Coronary artery (tissue), 2 donors: ENCODE measurements around the gene NCOR1.

Experiments
- DNase-seq: peaks from one replicate; pipeline ENCODE4 v3.0.0-alpha.2; 2017; ENCODE audit warnings: low spot score
- H3K27ac ChIP-seq, 2 donors: fragments of 200-600 bp; sonication (generic); one replicate each; pipeline ENCODE4 v1.5.1; 2016 to 2019
- H3K4me3 ChIP-seq: fragments of 200-600 bp; sonication (generic); 2 replicates; pipeline ENCODE4 v1.5.1; 2016; ENCODE audit warnings: mild to moderate bottlenecking, moderate library complexity
- TF ChIP-seq, protein P1 (sequence below): fragments of 200-600 bp; sonication (generic); IDR thresholded peaks from one replicate; pipeline ENCODE4 v1.5.1; 2019; ENCODE audit warnings: antibody characterized with exemption

The NCOR1 gene

DNA sequence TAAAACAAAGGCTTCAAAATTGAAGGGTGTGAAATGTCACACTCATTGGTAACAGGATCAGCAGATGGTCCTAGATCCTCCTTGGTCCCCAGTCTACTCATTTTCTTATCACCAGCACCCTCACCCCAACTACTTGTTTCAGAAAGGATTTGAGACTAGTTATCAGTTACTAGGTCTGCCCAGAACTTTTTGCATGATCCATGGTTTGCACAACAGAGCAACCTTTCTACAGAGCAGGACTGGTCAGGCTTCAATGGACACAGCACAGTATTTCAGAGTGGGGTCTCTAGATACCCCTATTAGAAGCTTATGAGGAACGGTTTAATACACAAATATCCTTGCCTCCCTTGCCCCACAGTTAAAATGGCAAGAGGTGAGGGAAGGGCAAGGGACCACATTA lies 190.1 kb downstream of the NCOR1 start:
- TF ChIP-seq, protein P1, sequence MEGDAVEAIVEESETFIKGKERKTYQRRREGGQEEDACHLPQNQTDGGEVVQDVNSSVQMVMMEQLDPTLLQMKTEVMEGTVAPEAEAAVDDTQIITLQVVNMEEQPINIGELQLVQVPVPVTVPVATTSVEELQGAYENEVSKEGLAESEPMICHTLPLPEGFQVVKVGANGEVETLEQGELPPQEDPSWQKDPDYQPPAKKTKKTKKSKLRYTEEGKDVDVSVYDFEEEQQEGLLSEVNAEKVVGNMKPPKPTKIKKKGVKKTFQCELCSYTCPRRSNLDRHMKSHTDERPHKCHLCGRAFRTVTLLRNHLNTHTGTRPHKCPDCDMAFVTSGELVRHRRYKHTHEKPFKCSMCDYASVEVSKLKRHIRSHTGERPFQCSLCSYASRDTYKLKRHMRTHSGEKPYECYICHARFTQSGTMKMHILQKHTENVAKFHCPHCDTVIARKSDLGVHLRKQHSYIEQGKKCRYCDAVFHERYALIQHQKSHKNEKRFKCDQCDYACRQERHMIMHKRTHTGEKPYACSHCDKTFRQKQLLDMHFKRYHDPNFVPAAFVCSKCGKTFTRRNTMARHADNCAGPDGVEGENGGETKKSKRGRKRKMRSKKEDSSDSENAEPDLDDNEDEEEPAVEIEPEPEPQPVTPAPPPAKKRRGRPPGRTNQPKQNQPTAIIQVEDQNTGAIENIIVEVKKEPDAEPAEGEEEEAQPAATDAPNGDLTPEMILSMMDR, result no peak
- no peak overlapping the region for H3K27ac ChIP-seq
- DNase-seq, result no peak
- H3K4me3 ChIP-seq, result no peak overlapping the region

DNA sequence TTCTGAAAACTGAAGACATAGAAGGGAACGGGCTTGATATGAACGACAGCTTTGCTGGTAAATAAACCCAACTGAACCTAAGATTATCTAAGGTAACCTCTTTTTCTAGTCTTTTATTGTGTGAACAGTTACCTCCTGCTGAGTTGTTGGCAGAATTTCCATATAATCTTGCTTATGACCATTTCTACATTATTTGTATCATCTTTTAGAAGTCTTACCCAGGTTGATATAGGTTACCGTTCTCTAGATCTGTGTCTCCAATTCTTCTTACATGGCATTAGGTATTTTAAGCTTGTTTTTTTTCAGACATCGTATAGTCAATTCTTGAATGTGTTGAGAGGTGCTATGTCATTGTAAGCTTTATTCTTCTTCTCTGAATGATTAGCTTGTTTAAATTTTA lies 191.5 kb downstream of the NCOR1 start:
- no peak for DNase-seq
- TF ChIP-seq, protein P1, result no peak
- H3K4me3 ChIP-seq, result no peak overlapping the region
- no peak overlapping the region for H3K27ac ChIP-seq

DNA sequence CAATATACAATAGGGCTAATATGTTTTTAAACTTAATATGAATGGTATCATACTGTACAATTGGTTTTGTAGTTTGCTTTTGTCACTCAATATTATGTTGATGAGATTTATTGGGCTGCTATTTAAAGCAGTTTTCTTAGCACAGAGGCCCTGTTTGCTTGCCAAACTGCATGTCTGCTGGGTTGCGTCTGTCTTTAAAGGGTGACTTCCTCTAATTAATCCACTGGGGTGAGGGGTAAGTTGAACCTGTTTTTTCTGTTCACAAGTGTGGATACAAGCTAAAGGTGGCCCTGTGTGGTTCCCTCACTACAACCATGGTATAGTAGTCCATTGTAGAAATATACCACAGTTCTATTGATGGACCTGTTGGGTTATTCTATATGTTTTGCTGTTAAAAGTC lies 196.0 kb downstream of the NCOR1 start:
- Histone ChIP-seq H3K27ac (no peak overlapping the region), H3K4me3 (no peak overlapping the region)
- TF ChIP-seq, protein P1, result no peak
- DNase-seq, result no peak

DNA sequence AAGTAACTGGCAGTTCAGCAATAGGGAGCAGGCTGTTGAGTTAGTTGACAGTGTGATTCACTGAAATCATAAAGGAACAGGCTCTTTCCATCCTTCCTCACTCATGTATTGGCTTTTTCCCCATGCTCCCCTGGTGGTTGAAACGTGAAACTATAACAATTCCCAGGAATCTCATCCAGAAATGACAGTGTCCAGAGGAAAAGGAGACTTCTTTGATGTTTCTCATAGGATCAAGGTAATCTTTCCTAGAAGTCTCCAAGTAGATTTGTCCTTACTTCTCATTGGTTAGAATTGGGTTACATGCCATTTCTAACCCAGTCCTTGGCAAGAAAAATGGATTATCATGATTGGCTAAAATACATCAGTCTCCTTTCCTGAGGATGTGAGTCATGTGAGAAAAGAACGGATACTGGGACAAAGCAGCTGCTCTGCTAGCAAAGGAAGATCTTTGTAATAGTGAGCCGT lies 201.4 kb downstream of the NCOR1 start:
- DNase-seq, result no peak
- H3K27ac ChIP-seq, result peak overlapping the region in 1 of 2 donors; percentile 36
- TF ChIP-seq, protein P1, result peak; percentile 27
- H3K4me3 ChIP-seq, result no peak overlapping the region

DNA sequence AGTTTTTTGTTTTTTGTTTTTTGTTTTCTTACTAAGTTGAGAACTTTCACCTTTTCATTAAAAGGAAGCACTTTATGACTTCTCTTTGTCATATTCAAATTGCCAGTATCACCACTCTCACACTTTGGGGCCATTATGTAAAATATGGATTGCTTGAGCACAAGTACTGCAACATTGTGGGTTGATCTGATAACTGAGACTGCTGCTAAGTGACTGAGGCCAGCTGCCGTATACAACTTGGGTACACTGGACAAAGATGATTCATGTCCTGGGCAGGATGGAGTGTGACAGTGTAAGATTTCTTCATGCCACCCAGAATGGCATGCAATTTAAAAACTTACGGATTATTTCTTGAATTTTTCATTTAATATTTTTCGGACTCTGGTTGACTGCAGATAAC lies 207.9 kb downstream of the NCOR1 start:
- Histone ChIP-seq H3K4me3 (no peak overlapping the region), H3K27ac (no peak overlapping the region)
- TF ChIP-seq, protein P1, result no peak
- DNase-seq, result no peak

DNA sequence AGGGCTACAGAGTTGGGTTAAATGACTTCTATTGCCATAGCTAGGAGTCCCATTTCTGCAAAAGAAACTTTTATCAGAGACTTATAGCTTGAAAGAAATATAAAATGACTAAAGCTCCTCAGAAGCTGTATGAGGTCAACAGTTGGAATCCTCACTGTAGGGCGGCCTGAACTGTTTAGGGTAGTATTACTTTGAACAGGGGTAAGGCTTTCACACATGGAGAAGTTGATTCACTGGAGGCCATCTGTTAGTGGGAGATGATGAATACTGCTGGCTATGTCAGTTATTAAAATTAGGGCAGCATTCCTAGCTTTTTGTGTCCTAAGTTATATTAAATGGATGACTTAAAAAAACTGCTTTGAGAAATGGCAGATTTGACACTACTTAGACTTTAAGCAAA lies 209.7 kb downstream of the NCOR1 start:
- DNase-seq, result no peak
- H3K27ac ChIP-seq, result no peak overlapping the region
- TF ChIP-seq, protein P1, result no peak
- no peak overlapping the region for H3K4me3 ChIP-seq

DNA sequence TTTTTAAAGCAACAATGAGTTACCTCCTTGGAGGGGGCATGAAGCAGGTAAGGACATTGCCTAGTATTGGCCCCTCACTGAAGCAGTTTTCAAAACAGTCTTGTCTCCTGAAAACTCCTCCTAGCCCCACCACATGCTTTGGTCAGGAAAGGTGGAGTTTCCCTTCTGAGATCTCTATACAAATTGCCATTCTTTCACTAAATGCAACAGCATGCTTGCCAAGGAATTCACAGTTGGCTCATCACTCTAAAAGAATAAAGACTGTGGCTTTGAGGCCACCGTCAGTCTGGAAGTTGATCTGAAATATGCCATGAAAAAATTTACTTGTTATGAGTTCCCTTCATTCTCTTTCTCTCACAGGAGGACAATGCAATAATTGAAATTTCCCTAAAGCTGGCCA lies 211.5 kb downstream of the NCOR1 start:
- no peak overlapping the region for H3K27ac ChIP-seq
- DNase-seq, result no peak
- TF ChIP-seq, protein P1, result no peak
- no peak overlapping the region for H3K4me3 ChIP-seq
